Non-pigmented ciliary epithelial cell (primary cell): ENCODE measurements around the gene KRT6B.
"Not testable (repeated sequence)": the region's sequence is repeated elsewhere in the genome, so short reads cannot be mapped to it uniquely, and the experiment has no call there.

Experiments
- DNase-seq: peaks from one replicate; pipeline ENCODE4 v3.0.0-alpha.2; 2010; ENCODE audit warnings: low read depth

Gene KRT6B

GRCh38 chr12:52452101-52452500 is at the start of gene KRT6B:
Gene KRT6B, minus strand, starts transcription at chr12:52452146. Its CDS starts 68 bp downstream, at chr12:52452078.
- no peak for DNase-seq

GRCh38 chr12:52501490-52501889 is 49.5 kb upstream of the KRT6B start:
- DNase-seq = no peak

- not testable (repeated sequence) for DNase-seq
Observed at GRCh38 chr12:52500574-52500973, 48.6 kb upstream of the KRT6B start.

GRCh38 chr12:52499806-52500560 is 48.0 kb upstream of the KRT6B start:
- no peak for DNase-seq

- no peak for DNase-seq
Observed at GRCh38 chr12:52498946-52499345, 47.0 kb upstream of the KRT6B start.

GRCh38 chr12:52497975-52498374 is 46.0 kb upstream of the KRT6B start:
- no peak for DNase-seq

GRCh38 chr12:52496590-52497071 is 44.7 kb upstream of the KRT6B start:
- no peak for DNase-seq

GRCh38 chr12:52496054-52496453 is 44.1 kb upstream of the KRT6B start:
- no peak for DNase-seq

GRCh38 chr12:52495389-52495788 is 43.4 kb upstream of the KRT6B start:
- DNase-seq = no peak

- no peak for DNase-seq
Observed at GRCh38 chr12:52494518-52494917, 42.6 kb upstream of the KRT6B start.

- no peak for DNase-seq
Observed at GRCh38 chr12:52494100-52494499, 42.2 kb upstream of the KRT6B start.

GRCh38 chr12:52493172-52493571 is 41.2 kb upstream of the KRT6B start, which contains the start of gene KRT6A:
Gene KRT6A, minus strand, starts transcription at chr12:52493257. Its CDS starts 69 bp downstream, at chr12:52493188.
- no peak for DNase-seq

GRCh38 chr12:52492405-52492804 is 40.5 kb upstream of the KRT6B start:
- DNase-seq = not testable (repeated sequence)

GRCh38 chr12:52491495-52491894 is 39.5 kb upstream of the KRT6B start:
- not testable (repeated sequence) for DNase-seq

GRCh38 chr12:52488736-52489135 is 36.8 kb upstream of the KRT6B start:
- no peak for DNase-seq

GRCh38 chr12:52487744-52488443 is 35.9 kb upstream of the KRT6B start:
- DNase-seq = not testable (repeated sequence)

- DNase-seq = no peak
Observed at GRCh38 chr12:52487211-52487610, 35.3 kb upstream of the KRT6B start.

- DNase-seq = no peak
Observed at GRCh38 chr12:52486166-52487105, 34.5 kb upstream of the KRT6B start.

GRCh38 chr12:52480073-52480472 is 28.1 kb upstream of the KRT6B start:
- DNase-seq = no peak

GRCh38 chr12:52477651-52478050 is 25.7 kb upstream of the KRT6B start:
- DNase-seq = no peak

GRCh38 chr12:52474212-52474611 is 22.3 kb upstream of the KRT6B start:
- no peak for DNase-seq

GRCh38 chr12:52473768-52474167 is 21.8 kb upstream of the KRT6B start, which contains the start of gene KRT6C:
Gene KRT6C, minus strand, starts transcription at chr12:52473805. Its CDS starts 68 bp downstream, at chr12:52473737.
- DNase-seq = no peak
